GM21367 (cell line): ENCODE measurements around the gene FDX1.

Source experiments
- ATAC-seq: cut with Tn5 transposase; IDR thresholded peaks from one replicate; pipeline ENCODE4 v1.9.1; 2021; ENCODE audit not compliant: unreplicated experiment

FDX1 gene

DNA sequence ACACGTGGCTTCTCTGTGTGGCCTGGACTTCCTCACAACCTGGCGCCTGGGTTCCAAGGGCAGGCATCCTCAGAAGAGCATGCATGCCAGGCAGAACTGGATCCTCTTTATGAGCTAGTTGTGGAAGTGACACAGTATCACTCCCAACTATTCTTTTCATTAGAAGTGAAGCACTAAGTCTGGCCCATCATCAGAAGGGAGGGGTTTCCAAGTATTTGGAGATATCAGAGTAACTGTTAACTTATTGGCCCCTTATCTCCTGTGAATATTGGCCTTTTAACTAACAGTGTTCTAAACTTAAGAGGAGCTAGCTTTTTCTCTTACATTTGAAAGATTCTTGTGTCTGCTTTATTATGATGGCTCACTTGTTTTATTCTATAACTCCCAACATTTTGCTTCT, 35.5 kb downstream of the FDX1 start:
- no peak for ATAC-seq

DNA sequence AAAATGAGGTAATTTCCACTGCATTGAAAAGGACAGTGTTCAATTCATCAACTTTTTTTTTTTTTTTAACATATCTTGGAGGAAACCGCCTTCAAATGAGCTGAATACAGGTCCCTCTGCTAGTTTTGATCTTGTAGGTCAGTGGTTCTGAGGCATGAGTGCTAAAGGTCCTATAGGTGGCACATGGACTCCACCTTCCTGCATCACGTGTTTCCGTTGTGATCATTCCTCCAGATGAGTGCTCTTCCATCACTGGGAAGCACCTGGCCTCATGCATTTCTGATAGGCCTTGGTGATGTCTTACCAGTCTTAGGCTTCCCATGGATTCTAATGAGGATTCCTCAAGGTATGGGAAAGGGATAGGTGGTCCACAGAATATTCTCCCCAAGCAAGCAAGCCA, 37.8 kb downstream of the FDX1 start:
- ATAC-seq: no peak

GRCh38 chr11:110468121-110468520, 38.4 kb downstream of the FDX1 start:
- no peak for ATAC-seq

DNA sequence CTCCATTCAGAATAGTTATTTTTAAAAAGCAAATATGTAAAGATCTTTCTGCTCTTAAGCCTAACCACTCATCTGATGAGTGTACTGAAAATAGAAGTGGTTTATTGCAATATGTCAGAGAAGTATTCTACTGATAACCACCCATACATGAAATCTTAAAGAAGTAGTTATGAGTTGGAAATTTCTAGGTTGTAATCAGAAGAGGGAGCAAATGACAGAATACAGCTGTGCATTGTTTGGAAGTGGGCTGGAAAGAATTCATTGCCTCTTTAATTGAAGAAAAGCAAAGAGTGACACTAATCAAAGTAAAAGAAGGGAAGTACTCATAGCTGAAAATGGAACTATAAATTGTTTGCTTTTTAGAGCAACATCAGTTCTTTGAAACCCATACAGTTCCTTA, 39.4 kb downstream of the FDX1 start:
- ATAC-seq: no peak

- no peak for ATAC-seq
Measured at GRCh38 chr11:110470716-110471115, 41.0 kb downstream of the FDX1 start.

- no peak for ATAC-seq
Measured at GRCh38 chr11:110471371-110471770, 41.6 kb downstream of the FDX1 start.

- ATAC-seq: no peak
Measured at GRCh38 chr11:110472858-110473257, 43.1 kb downstream of the FDX1 start.

- no peak for ATAC-seq
Measured at GRCh38 chr11:110473706-110474105, 44.0 kb downstream of the FDX1 start.

- ATAC-seq: no peak
Measured at GRCh38 chr11:110474578-110474977, 44.8 kb downstream of the FDX1 start.

DNA sequence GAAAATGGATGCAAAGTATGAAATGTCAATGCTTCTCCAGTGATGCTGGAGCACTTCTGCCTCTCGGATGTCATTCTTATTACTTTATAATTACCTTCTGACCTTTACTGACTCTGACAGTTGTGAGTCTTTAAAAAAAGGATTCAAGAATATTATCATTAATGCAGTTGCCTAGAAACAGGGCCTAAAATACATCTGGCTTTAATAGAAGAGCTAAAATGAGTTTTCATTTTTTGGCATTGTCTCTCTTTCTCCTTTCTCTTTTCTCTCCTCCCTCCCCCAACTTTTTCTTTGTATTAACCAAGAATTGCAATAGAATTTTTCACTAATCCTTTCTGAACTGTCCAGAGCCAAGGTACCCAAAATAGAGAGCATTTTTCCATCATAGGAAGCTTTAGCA, 45.9 kb downstream of the FDX1 start:
- no peak for ATAC-seq

- no peak for ATAC-seq
Measured at GRCh38 chr11:110478410-110478809, 48.7 kb downstream of the FDX1 start.

- ATAC-seq: no peak
Measured at GRCh38 chr11:110479108-110480101, 49.7 kb downstream of the FDX1 start.

DNA sequence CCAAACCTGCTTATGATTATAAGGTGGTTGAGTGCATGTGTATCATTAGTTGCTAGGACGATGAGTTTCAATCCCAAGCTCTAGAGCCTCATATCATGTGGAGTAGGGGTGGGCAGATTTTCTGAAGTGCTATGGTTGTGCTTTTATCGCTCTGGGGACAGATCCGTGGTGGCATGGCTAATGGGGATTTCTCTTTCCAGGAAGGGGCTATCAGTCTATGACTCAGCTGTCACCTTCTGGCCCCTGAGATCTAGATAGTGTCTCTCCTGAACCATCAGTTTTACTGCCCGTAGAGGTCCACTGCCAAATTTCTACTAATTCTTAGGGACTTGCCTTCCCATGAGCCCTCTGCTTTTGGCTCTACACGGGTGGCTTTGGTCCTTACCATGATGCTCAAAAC, 51.8 kb downstream of the FDX1 start:
- ATAC-seq: no peak

GRCh38 chr11:110486156-110486555, 56.4 kb downstream of the FDX1 start:
- no peak for ATAC-seq

GRCh38 chr11:110488446-110488845, 58.7 kb downstream of the FDX1 start:
- ATAC-seq: no peak

- ATAC-seq: no peak
Measured at GRCh38 chr11:110490886-110491285, 61.1 kb downstream of the FDX1 start.

GRCh38 chr11:110491577-110492320, 62.0 kb downstream of the FDX1 start:
- ATAC-seq: no peak

DNA sequence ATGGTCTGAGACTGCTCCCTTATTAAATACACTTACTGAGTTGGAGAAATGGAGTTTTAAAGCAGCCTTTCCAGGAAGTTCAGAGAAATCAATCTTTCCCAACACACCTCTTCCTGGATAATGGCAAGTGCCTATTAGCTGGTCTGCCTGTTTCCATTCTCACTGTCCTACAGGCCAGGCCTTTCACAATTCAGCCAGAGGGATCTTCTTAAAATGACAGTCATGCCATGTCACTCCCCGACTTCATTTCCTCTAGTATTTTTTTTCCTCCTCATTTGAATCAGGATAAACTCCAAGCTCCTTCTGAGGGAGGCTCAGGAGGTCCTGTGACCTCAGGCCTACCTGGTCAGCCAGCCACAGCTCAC, 62.6 kb downstream of the FDX1 start:
- ATAC-seq: no peak

GRCh38 chr11:110493346-110493745, 63.6 kb downstream of the FDX1 start:
- no peak for ATAC-seq

- no peak for ATAC-seq
Measured at GRCh38 chr11:110497231-110497978, 67.7 kb downstream of the FDX1 start.

DNA sequence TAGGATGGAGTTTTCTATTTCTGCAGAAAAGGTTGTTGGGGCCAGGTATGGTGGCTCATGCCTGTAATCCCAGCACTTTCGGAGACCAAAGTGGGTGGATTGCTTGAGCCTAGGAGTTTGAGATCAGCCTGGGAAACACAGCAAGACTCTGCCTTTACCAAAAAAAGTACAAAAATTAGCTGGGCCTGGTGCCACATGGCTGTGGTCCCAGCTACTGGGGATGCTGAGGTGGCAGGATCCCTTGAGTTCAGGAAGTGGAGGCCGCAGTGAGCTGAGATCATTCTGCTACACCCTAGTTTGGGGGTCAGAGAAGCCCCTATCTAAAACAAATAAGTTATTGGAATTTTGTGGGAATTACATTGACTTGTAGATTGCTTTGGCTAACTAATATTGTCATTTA, 71.7 kb downstream of the FDX1 start:
- ATAC-seq: no peak
